Putamen (tissue), 1 donor: Measurements from ENCODE around the gene S100A6.

ENCODE experiments used
- DNase-seq: peaks from one replicate; pipeline ENCODE4 v3.0.0-alpha.2; 2016; ENCODE audit warnings: low spot score

The S100A6 gene

GRCh38 chr1:153503766-153504165 is 32.0 kb downstream of the S100A6 start:
- no peak for DNase-seq

GRCh38 chr1:153498746-153499145 is 37.0 kb downstream of the S100A6 start:
- no peak for DNase-seq

- DNase-seq, result no peak
Observed at GRCh38 chr1:153495536-153495935, 40.3 kb downstream of the S100A6 start.

- DNase-seq, result no peak
Observed at GRCh38 chr1:153494976-153495535, 40.7 kb downstream of the S100A6 start.

GRCh38 chr1:153493343-153493960 is 42.3 kb downstream of the S100A6 start:
- DNase-seq, result no peak

- no peak for DNase-seq
Observed at GRCh38 chr1:153490272-153491051, 45.3 kb downstream of the S100A6 start.

- no peak for DNase-seq
Observed at GRCh38 chr1:153488731-153489130, 47.1 kb downstream of the S100A6 start.

- no peak for DNase-seq
Observed at GRCh38 chr1:153487707-153488106, 48.1 kb downstream of the S100A6 start.

GRCh38 chr1:153485863-153486262 is 49.9 kb downstream of the S100A6 start:
- DNase-seq, result no peak
